Mesodermal cell (in vitro differentiated cells): ENCODE data around the gene ZSWIM5.
"Not testable (repeated sequence)": the region's sequence is repeated elsewhere in the genome, so short reads cannot be mapped to it uniquely, and the experiment has no call there.

ENCODE experiments used
- H3K27ac ChIP-seq: 2 replicates; pipeline ENCODE4 v1.7.0; 2013; ENCODE audit warnings: mild to moderate bottlenecking, low read depth, low read length, moderate library complexity; ENCODE audit not compliant: severe bottlenecking
- H3K36me3 ChIP-seq: 2 replicates; pipeline ENCODE4 v1.7.1; 2013; ENCODE audit warnings: mild to moderate bottlenecking, low read length, moderate library complexity; ENCODE audit not compliant: control insufficient read depth, insufficient read depth
- H3K4me1 ChIP-seq: one replicate; pipeline ENCODE4 v1.7.1; 2013; ENCODE audit warnings: mild to moderate bottlenecking, low read length; ENCODE audit not compliant: insufficient read depth, control insufficient read depth, poor library complexity, severe bottlenecking
- H3K4me3 ChIP-seq: 2 replicates; pipeline ENCODE4 v1.7.0; 2013; ENCODE audit warnings: low read length, control low read depth, mild to moderate bottlenecking; ENCODE audit not compliant: insufficient read depth, poor library complexity, severe bottlenecking; ENCODE audit errors: extremely low read depth
- H3K9me3 ChIP-seq: 2 replicates; pipeline ENCODE4 v1.7.1; 2013; ENCODE audit warnings: mild to moderate bottlenecking, low read length, moderate library complexity; ENCODE audit not compliant: control insufficient read depth
- WGBS, 2 experiments: methylation state at CpG; one replicate each; pipeline ENCODE4 v1.1.5; 2013; ENCODE audit warnings: missing lambda C conversion rate in 2 of 2; ENCODE audit not compliant: insufficient coverage in 2 of 2; 5-methylcytosine and 5-hydroxymethylcytosine counted together

Gene ZSWIM5

GRCh38 chr1:45200906-45201500, 5.4 kb downstream of the ZSWIM5 start:
- Histone ChIP-seq H3K27ac (no peak overlapping the region), H3K9me3 (no peaks in the 10 kb centered on the region), H3K36me3 (no peaks in the 10 kb centered on the region), H3K4me1 (no peaks in the 10 kb centered on the region), H3K4me3 (no peak overlapping the region)
- WGBS, 2 experiments, result 78 to 81% methylated on average over 2 of the region's 3 CpGs

- no peaks in the 10 kb centered on the region for H3K4me1 ChIP-seq
- no peaks in the 10 kb centered on the region for H3K36me3 ChIP-seq
- H3K27ac ChIP-seq, result no peak overlapping the region
- no peak overlapping the region for H3K4me3 ChIP-seq
- no peaks in the 10 kb centered on the region for H3K9me3 ChIP-seq
Observed at GRCh38 chr1:45200435-45200834, 6.0 kb downstream of the ZSWIM5 start.

DNA sequence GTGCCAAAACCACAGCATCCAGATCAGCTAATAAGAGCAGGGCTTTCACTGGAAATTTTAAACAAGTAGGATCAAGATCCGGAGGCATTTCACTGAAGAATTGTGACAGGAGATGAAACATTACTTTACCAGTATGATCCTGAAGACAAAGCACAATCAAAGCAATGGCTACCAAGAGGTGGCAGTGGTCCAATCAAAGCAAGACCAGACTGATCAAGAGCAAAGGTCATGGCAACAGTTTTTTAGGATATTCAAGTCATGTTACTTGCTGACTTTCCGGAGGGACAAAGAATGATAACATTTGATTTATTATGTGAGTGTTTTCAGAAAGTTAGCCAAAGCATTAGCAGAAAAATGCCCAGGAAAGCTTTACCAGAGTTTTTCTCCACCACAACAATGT, 8.2 kb downstream of the ZSWIM5 start:
- Histone ChIP-seq H3K27ac (no peak overlapping the region), H3K4me1 (no peaks in the 10 kb centered on the region), H3K9me3 (no peaks in the 10 kb centered on the region), H3K36me3 (no peaks in the 10 kb centered on the region), H3K4me3 (no peak overlapping the region)
- WGBS, 2 experiments, result 82 to 100% methylated on average over 1 of the region's 2 CpGs

DNA sequence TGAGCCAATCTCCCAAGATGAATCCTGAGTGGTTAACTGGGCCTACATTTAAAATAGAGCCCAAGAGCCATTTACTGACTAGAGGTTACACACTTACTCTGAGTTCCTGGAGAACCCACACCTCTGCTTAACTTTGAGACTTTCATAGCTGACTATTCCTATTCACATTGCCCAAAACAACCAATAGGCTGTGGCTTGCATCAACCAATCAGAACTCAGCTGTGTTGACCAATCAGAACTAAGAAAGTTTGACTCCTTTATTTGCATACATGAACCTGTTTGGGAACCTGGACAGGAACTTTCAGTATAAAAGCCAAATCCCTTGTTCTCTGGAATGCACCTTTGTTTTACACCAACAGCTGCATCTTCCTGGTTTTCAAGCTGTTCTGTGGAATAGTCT, 9.5 kb downstream of the ZSWIM5 start:
- Histone ChIP-seq H3K27ac (no peak overlapping the region), H3K4me1 (no peaks in the 10 kb centered on the region), H3K36me3 (no peaks in the 10 kb centered on the region), H3K4me3 (no peak overlapping the region), H3K9me3 (no peaks in the 10 kb centered on the region)

GRCh38 chr1:45191418-45191783, 15.0 kb downstream of the ZSWIM5 start:
- H3K4me1 ChIP-seq, result no peaks in the 10 kb centered on the region
- H3K27ac ChIP-seq, result no peak overlapping the region
- no peak overlapping the region for H3K4me3 ChIP-seq
- no peaks in the 10 kb centered on the region for H3K36me3 ChIP-seq
- 82% methylated on average over 2 of the region's 4 CpGs; no CpG with 5 or more reads in 1 of the 2 experiments for WGBS, 2 experiments
- H3K9me3 ChIP-seq, result no peaks in the 10 kb centered on the region

- Histone ChIP-seq H3K9me3 (no peaks in the 10 kb centered on the region), H3K27ac (no peak overlapping the region), H3K4me1 (no peaks in the 10 kb centered on the region), H3K36me3 (no peaks in the 10 kb centered on the region), H3K4me3 (no peak overlapping the region)
- no CpG with 5 or more reads among the region's 2 CpGs for WGBS, 2 experiments
Observed at GRCh38 chr1:45187725-45188124, 18.7 kb downstream of the ZSWIM5 start.

DNA sequence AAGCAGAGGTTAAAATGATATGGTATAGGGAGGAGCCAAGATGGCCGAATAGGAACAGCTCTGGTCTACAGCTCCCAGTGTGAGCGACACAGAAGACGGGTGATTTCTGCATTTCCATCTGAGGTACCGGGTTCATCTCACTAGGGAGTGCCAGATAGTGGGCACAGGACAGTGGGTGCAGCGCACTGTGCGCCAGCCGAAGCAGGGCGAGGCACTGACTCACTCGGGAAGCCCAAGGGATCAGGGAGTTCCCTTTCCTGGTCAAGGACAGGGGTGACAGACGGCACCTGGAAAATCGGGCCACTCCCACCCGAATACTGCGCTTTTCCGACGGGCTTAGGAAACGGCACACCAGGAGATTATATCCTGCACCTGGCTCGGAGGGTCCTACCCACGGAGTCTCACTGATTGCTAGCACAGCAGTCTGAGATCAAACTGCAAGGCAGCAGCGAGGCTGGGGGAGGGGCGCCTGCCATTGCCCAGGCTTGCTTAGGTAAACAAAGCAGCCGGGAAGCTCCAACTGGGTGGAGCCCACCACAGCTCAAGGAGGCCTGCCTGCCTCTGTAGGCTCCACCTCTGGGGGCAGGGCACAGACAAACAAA, 26.4 kb downstream of the ZSWIM5 start:
- H3K4me1 ChIP-seq, H3K4me3 ChIP-seq, H3K9me3 ChIP-seq, H3K27ac ChIP-seq, H3K36me3 ChIP-seq: not testable (repeated sequence)
- WGBS, 2 experiments, result 96 to 97% methylated on average over 13 to 17 of the region's 21 CpGs

- H3K9me3 ChIP-seq, result peaks cover 10% of the 10 kb centered on the region
- no peak overlapping the region for H3K27ac ChIP-seq
- no peak overlapping the region for H3K4me3 ChIP-seq
- 90 to 100% methylated on average over 1 of the region's 1 CpG for WGBS, 2 experiments
- no peaks in the 10 kb centered on the region for H3K36me3 ChIP-seq
- H3K4me1 ChIP-seq, result no peaks in the 10 kb centered on the region
Observed at GRCh38 chr1:45177452-45177851, 29.0 kb downstream of the ZSWIM5 start.

GRCh38 chr1:45172764-45173163, 33.6 kb downstream of the ZSWIM5 start:
- Histone ChIP-seq H3K36me3 (no peaks in the 10 kb centered on the region), H3K4me1 (no peaks in the 10 kb centered on the region), H3K27ac (no peak overlapping the region), H3K9me3 (no peaks in the 10 kb centered on the region), H3K4me3 (no peak overlapping the region)
- 79 to 100% methylated on average over 2 to 3 of the region's 3 CpGs for WGBS, 2 experiments

GRCh38 chr1:45172005-45172404, 34.4 kb downstream of the ZSWIM5 start:
- WGBS, 2 experiments, result 94 to 96% methylated on average over 3 of the region's 7 CpGs
- Histone ChIP-seq H3K36me3 (no peaks in the 10 kb centered on the region), H3K4me1 (no peaks in the 10 kb centered on the region), H3K27ac (no peak overlapping the region), H3K9me3 (no peaks in the 10 kb centered on the region), H3K4me3 (no peak overlapping the region)

DNA sequence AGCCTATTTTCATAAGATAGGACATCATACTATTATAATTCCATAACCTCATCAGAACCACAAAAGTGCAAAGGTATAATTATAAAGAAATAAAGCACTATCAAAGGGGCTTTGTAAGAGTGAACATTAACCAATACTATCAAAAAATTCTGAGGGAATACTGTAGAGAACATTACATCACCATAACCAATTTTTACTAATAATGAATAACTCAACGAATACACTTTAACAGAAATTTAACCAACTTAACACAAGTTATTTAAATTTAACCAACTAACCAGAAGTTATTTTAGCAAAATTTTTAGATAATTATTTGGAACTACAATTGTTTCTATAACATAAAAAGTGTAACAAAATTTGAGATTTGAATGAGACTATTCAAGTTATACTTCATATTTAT, 34.8 kb downstream of the ZSWIM5 start:
- no peak overlapping the region for H3K27ac ChIP-seq
- H3K9me3 ChIP-seq, result no peaks in the 10 kb centered on the region
- no peaks in the 10 kb centered on the region for H3K4me1 ChIP-seq
- no peaks in the 10 kb centered on the region for H3K36me3 ChIP-seq
- H3K4me3 ChIP-seq, result no peak overlapping the region
- no CpG with 5 or more reads among the region's 1 CpG for WGBS, 2 experiments
